Stimulated activated CD4-positive, alpha-beta T cell treated with anti-CD3 and anti-CD28 coated beads, Interleukin-1b, Interleukin-23, amount 100 ng/mL, for 24 hours (primary cell): ENCODE results near the gene JAKMIP1.

Experiments used
- DNase-seq, 4 experiments: peaks; one replicate each; pipeline ENCODE4 v3.0.0-alpha.2; 2020; ENCODE audit warnings: low read depth in 4 of 4, low spot score in 1 of 4

Gene JAKMIP1

DNA sequence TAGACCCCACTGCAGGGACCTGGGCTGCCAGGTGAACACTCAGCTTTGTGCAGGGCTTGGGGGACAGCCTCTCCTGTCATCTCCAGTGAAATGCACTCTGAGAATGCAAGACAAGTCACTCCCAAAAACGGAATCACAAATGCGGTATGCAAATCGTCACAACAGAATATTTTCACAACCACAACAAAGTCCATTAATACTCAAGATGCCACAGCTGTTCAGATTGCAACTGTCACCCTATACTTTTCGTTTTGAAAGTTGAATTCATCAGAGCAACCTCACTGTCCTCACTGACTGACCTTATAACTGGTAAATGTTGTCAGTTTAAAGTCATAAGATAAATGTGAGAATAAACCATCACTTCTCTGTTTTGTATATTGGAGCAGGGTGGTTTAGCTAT is 16.6 kb downstream of the JAKMIP1 start:
- DNase-seq = no peak

GRCh38 chr4:6182376-6183280 is 17.7 kb downstream of the JAKMIP1 start:
- no peak for DNase-seq

GRCh38 chr4:6180841-6181631 is 19.3 kb downstream of the JAKMIP1 start:
- peak in 1 of 4 experiments; percentile 36 for DNase-seq

DNA sequence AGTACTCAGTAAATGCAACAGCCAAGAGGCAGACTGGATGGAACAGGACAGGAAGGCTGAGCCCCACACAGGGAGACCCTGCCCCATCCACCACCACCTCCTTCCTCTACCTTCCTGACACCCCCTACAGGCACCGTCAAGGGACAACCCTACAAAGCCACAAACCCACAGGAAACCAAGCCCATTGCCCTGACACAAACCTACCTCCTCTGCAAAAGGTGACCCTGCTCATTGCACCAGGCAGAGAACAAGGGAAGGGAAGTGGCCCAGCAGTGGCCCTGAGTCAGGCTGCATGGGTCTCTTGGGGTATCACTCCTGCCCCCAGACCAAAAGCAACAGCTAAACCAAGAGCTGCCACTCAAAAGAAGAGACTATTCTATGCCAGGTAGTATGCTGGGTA is 21.0 kb downstream of the JAKMIP1 start:
- no peak for DNase-seq

DNA sequence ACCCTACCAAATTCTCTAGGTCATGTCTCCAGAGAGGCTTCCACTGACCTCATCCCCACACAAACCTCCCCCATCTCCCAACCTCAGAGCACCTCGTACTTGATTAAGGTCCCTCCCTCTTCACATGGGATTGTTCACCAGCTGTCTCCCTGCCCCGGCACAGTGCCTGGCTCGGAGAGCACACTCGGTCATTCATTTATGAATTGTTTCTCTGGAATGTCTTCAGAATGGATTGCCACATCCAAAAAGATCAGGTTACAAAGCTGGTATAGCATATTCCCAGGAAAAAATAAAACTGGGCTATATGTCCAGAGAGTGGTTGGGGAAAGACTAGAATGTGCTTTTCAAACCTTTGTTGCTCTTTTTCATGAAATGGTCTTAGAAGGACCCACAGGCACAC is 21.6 kb downstream of the JAKMIP1 start:
- no peak for DNase-seq

GRCh38 chr4:6177587-6178197 is 22.7 kb downstream of the JAKMIP1 start:
- no peak for DNase-seq

- no peak for DNase-seq
Observed at GRCh38 chr4:6175426-6175825, 24.9 kb downstream of the JAKMIP1 start.

GRCh38 chr4:6172927-6173200 is 27.5 kb downstream of the JAKMIP1 start:
- no peak for DNase-seq

DNA sequence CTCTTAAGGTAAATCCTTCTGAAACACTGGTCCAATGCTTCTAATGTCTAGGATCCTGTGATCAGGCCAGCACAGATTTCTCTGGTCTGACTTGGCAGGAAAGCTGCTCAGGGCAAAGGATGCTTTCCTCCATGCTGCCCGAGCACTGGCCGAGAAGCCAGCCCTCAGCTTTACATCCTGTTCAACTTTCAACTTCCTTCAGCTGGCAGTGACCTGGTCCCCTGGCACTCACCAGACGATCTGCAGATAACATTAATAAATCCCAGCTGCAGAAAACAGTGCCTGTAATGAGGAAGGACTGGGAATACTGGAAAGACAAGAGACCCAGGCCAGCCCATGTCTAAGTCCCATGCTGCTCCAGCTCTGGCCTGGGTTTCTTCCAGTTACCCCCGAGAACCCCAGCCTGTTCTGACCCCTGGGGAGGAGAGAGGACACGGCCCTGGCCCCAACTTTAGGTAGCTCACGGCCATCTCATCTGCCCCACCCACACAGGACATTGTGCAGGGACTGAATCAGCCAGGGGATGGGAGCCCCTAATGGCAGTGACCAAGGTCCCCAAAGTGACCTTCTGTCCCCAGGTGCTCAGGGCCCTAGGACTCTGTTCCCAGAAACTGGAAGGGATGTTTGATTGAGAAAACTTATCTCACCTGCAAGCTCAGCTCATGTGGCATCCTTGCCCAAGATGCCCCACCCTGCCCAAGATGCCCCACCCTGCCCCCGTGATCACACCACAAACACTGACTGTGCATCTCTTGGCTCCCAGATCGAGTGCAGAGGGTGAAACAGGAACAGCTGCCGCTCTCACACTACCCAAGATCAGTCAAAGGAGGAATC is 28.0 kb downstream of the JAKMIP1 start:
- no peak for DNase-seq

- no peak for DNase-seq
Observed at GRCh38 chr4:6169239-6169638, 31.1 kb downstream of the JAKMIP1 start.

DNA sequence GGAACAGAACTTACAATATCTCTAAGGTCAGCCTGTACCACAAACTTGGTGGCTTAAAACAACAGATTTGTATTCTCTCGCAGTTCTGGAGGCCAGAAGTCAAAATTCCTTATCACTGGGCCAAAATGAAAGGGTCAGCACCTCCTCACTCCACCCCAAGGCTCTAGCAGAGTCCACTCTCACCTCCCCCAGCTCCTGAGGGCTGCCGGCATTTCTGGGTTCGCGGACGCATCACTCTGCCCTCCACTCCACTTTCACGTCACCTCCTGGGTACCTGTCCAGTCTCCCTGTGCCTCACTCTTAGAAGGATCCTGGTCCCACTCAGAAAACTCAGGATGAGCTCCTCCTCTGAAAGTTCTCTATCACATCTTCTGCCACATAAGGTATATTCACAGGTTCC is 34.6 kb downstream of the JAKMIP1 start:
- no peak for DNase-seq

- no peak for DNase-seq
Observed at GRCh38 chr4:6162885-6163284, 37.5 kb downstream of the JAKMIP1 start.

DNA sequence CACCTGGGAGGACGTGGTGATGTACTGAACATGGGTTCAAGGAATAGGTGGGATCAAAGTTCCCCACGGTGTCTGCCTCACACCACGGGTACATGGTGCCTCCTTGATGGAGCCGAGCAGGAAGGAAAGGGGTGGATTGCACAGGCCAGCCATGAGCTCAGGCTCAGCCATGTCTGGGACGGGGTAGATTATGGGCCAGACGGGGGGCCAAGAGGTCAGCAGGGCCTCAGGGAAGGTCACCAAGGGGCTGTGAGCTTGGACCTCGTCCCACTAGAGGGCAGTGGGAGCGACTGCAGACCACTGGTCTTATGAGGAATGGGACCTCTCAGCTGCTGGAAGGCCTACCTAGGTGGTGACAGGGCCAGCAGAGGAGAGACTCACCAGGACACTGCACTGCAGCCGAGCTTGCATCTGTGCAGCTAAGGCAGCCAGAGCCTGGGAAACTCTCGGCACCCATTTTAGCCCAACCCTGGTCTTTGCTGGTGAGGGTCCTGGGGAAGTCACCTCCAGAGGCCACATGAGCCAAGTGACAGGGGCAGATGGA is 38.4 kb downstream of the JAKMIP1 start:
- no peak for DNase-seq

GRCh38 chr4:6160536-6160935 is 39.8 kb downstream of the JAKMIP1 start:
- DNase-seq = no peak

GRCh38 chr4:6157926-6158325 is 42.4 kb downstream of the JAKMIP1 start:
- no peak for DNase-seq

DNA sequence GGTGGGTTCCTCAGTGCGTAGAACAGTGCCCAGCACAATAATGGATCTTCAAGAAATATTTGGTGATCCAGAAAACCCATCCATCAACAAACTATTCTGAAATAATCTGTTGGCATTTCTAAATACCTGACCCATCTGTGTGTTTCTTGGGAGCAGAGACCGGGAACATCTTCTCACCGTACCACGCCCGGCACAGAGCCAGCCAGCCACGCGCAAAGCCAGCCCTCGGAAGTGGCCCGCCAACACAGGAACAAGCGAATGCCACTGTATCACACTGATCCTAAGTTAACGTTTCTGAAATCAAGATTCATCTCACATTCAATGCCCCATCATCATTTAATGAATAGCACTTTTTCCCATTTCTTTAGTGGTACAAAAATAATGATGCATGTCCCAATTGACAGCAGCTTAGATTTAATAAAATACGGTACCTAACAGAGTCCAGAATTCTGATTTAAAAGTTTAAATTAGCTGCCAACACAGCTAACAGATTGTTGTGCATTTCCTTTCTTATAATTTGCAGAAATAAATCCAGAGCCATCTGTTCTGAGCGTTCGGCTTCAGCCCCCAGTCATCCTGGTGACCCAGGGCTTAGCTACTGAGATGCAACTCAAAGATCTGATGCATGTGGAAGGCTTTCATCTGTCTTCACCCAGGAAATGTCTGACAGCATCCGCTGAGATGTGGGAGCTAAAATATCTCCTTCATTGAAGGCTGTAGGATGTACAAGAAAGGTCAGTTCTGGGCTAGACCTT is 44.2 kb downstream of the JAKMIP1 start:
- DNase-seq = no peak

GRCh38 chr4:6154875-6155274 is 45.5 kb downstream of the JAKMIP1 start:
- DNase-seq = no peak

DNA sequence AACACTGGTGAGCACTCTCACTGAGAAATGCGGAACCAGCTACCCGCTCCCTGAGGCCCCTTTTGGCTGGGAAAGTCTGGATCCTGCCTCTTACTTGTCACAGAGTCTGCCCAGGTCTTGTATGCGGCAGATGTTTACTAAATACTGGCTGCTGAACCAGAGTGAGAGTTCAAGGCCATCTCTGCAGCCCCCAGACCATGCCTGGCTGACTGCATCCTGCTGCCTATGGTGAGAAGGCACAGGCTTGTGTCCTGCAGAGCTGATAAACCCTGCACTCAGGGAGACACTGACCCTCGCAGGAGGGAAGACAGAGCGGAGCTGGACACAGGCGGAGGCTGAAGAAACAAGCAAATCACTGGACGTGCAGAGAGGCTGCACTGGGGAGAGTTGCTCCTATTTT is 46.5 kb downstream of the JAKMIP1 start:
- no peak for DNase-seq

- DNase-seq = no peak
Observed at GRCh38 chr4:6152869-6153705, 47.3 kb downstream of the JAKMIP1 start.
